A673 (cell line): ENCODE results near the gene PHF21B. TPM values are rescaled to one million over a fixed set of nuclear protein-coding genes. Genes with fewer than 3 reads are reported as not detected.
"Not testable (repeated sequence)": the region's sequence is repeated elsewhere in the genome, so short reads cannot be mapped to it uniquely, and the experiment has no call there.

Experiments used
- BruUV-seq: library from RNA; stranded (reverse); fragments of 400-500 nt; replicated peaks from 2 replicates; lab custom pipeline; 2021; lab: Mats Ljungman, UMichigan
- CTCF ChIA-PET: fragments of 300-600 bp; sonication (Branson Sonifier 250); formaldehyde crosslinking; loops from one replicate; lab custom pipeline; 2022; ENCODE audit warnings: antibody characterized with exemption; lab: Charles Lee
- POLR2A ChIA-PET: fragments of 300-600 bp; sonication (Branson Sonifier 250); formaldehyde crosslinking; loops from one replicate; lab custom pipeline; 2022; ENCODE audit warnings: antibody characterized with exemption; ENCODE audit not compliant: low non-redundant PET; lab: Charles Lee
- DNase-seq: peaks from one replicate; pipeline ENCODE4 v3.0.0-alpha.2; 2015; ENCODE audit warnings: low spot score
- H3K27ac ChIP-seq: fragments of 200-600 bp; sonication (generic); 2 replicates; pipeline ENCODE4 v1.5.1; 2016; ENCODE audit warnings: mixed run types, low read depth, mild to moderate bottlenecking, mixed read lengths, antibody characterized with exemption, low read length; ENCODE audit not compliant: poor library complexity, severe bottlenecking
- H3K27me3 ChIP-seq: fragments of 200-600 bp; sonication (generic); replicated peaks from 2 replicates; pipeline ENCODE4 v1.6.1; 2017; ENCODE audit warnings: mixed run types, low read depth, mild to moderate bottlenecking, mixed read lengths, antibody characterized with exemption, low read length; ENCODE audit not compliant: insufficient read depth, poor library complexity
- H3K36me3 ChIP-seq: fragments of 200-600 bp; sonication (generic); 2 replicates; pipeline ENCODE4 v1.6.1; 2016; ENCODE audit warnings: mixed run types, mild to moderate bottlenecking, mixed read lengths, antibody characterized with exemption, low read length; ENCODE audit not compliant: insufficient read depth, poor library complexity, severe bottlenecking
- H3K4me1 ChIP-seq: fragments of 200-600 bp; sonication (generic); 2 replicates; pipeline ENCODE4 v1.6.1; 2017; ENCODE audit warnings: mixed run types, mild to moderate bottlenecking, mixed read lengths, antibody characterized with exemption, low read length; ENCODE audit not compliant: insufficient read depth, poor library complexity, severe bottlenecking
- H3K4me3 ChIP-seq: fragments of 200-600 bp; sonication (generic); 2 replicates; pipeline ENCODE4 v1.5.1; 2016; ENCODE audit warnings: low read depth, mixed run types, mild to moderate bottlenecking, mixed read lengths, low read length; ENCODE audit not compliant: poor library complexity, severe bottlenecking
- H3K9me3 ChIP-seq: fragments of 200-600 bp; sonication (generic); 2 replicates; pipeline ENCODE4 v1.6.1; 2016; ENCODE audit warnings: mixed run types, low read depth, mild to moderate bottlenecking, mixed read lengths, antibody characterized with exemption, low read length; ENCODE audit not compliant: poor library complexity, severe bottlenecking
- CTCF ChIP-seq: fragments of 300-800, 200-600 bp; sonication (generic); conservative IDR thresholded peaks from 2 replicates; pipeline ENCODE4 v1.5.1; 2017; ENCODE audit warnings: low read depth, mild to moderate bottlenecking, antibody characterized with exemption, low read length, moderate library complexity, mixed read lengths
- EZH2 ChIP-seq: fragments of 200-600 bp; sonication (generic); IDR thresholded peaks from 2 replicates; pipeline ENCODE4 v1.6.1; 2017; ENCODE audit warnings: borderline replicate concordance, low read depth, mild to moderate bottlenecking, mixed read lengths, antibody characterized with exemption, low read length; ENCODE audit not compliant: poor library complexity, severe bottlenecking
- intact Hi-C: fragments of 100-400 bp; cut with micrococcal nuclease; formaldehyde crosslinking; loops from one replicate; pipeline ENCODE4 v1.10.0; 2022; ENCODE audit not compliant: unreplicated experiment
- total RNA-seq: library from RNA; stranded (reverse); gene quantifications from 2 replicates; pipeline ENCODE4 v1.2.3, GENCODE V29; 2021

The PHF21B gene
- total RNA-seq, 1 experiment from 2014 or later = 13.2 TPM

GRCh38 chr22:44855855-44856254 lies 153.9 kb downstream of the PHF21B start:
- Histone ChIP-seq H3K4me3 (no peak overlapping the region), H3K36me3 (no peaks in the 10 kb centered on the region), H3K4me1 (no peaks in the 10 kb centered on the region), H3K9me3 (no peaks in the 10 kb centered on the region), H3K27ac (no peak overlapping the region), H3K27me3 (no peaks in the 10 kb centered on the region)
- ChIA-PET CTCF (no interaction called here), POLR2A (no interaction called here)
- TF ChIP-seq CTCF (no peak), EZH2 (no peak)
- BruUV-seq = no TSS peak
- intact Hi-C loops = no loop called here
- no peak for DNase-seq

- H3K9me3 ChIP-seq, H3K36me3 ChIP-seq, CTCF ChIA-PET, H3K4me3 ChIP-seq, POLR2A ChIA-PET, H3K27ac ChIP-seq, intact Hi-C loops, DNase-seq, H3K4me1 ChIP-seq, H3K27me3 ChIP-seq, BruUV-seq: not testable (repeated sequence)
These were observed 155.2 kb downstream of the PHF21B start for GRCh38 chr22:44854641-44855040.

GRCh38 chr22:44850946-44851345 lies 158.9 kb downstream of the PHF21B start:
- no peak overlapping the region for H3K27ac ChIP-seq
- no TSS peak for BruUV-seq
- TF ChIP-seq EZH2 (no peak), CTCF (no peak)
- intact Hi-C loops = no loop called here
- H3K36me3 ChIP-seq = no peaks in the 10 kb centered on the region
- no peak overlapping the region for H3K4me3 ChIP-seq
- POLR2A ChIA-PET = no interaction called here
- DNase-seq = no peak
- no peaks in the 10 kb centered on the region for H3K27me3 ChIP-seq
- H3K9me3 ChIP-seq = no peaks in the 10 kb centered on the region
- CTCF ChIA-PET = no interaction called here
- H3K4me1 ChIP-seq = no peaks in the 10 kb centered on the region

- BruUV-seq = no TSS peak
- Histone ChIP-seq H3K36me3 (no peaks in the 10 kb centered on the region), H3K27ac (no peak overlapping the region), H3K4me1 (no peaks in the 10 kb centered on the region), H3K9me3 (no peaks in the 10 kb centered on the region), H3K27me3 (no peaks in the 10 kb centered on the region), H3K4me3 (no peak overlapping the region)
- TF ChIP-seq EZH2 (no peak), CTCF (no peak)
- ChIA-PET POLR2A (no interaction called here), CTCF (no interaction called here)
- DNase-seq = no peak
- intact Hi-C loops = no loop called here
These were observed 160.9 kb downstream of the PHF21B start for GRCh38 chr22:44848791-44849420.
